Neuronal stem cell (in vitro differentiated cells): ENCODE data around the gene FGD3.

Source experiments
- DNase-seq: peaks from one replicate; pipeline ENCODE4 v3.0.0-alpha.2; 2013; ENCODE audit warnings: low spot score
- H2AFZ ChIP-seq: one replicate; pipeline ENCODE4 v1.6.1; 2013; ENCODE audit warnings: mild to moderate bottlenecking, low read length, inconsistent platforms
- H2AK5ac ChIP-seq: 2 replicates; pipeline ENCODE4 v1.6.1; 2013; ENCODE audit warnings: low read depth, mild to moderate bottlenecking, inconsistent platforms, low read length, moderate library complexity, mixed read lengths
- H2BK120ac ChIP-seq: 2 replicates; pipeline ENCODE4 v1.6.1; 2013; ENCODE audit warnings: low read depth, mild to moderate bottlenecking, inconsistent platforms, low read length, moderate library complexity, mixed read lengths
- H2BK12ac ChIP-seq: one replicate; pipeline ENCODE4 v1.6.1; 2013; ENCODE audit warnings: low read length, inconsistent platforms
- H2BK15ac ChIP-seq: 2 replicates; pipeline ENCODE4 v1.6.1; 2013; ENCODE audit warnings: mild to moderate bottlenecking, low read length, inconsistent platforms, mixed read lengths
- H2BK5ac ChIP-seq: one replicate; pipeline ENCODE4 v1.6.1; 2013; ENCODE audit warnings: inconsistent platforms, mild to moderate bottlenecking, low read length, moderate library complexity
- H3K14ac ChIP-seq: one replicate; pipeline ENCODE4 v1.6.1; 2013; ENCODE audit warnings: low read length, inconsistent platforms
- H3K18ac ChIP-seq: 2 replicates; pipeline ENCODE4 v1.6.1; 2013; ENCODE audit warnings: low read length, inconsistent platforms
- H3K23ac ChIP-seq: 2 replicates; pipeline ENCODE4 v1.6.1; 2013; ENCODE audit warnings: low read depth, mild to moderate bottlenecking, mixed read lengths, low read length, inconsistent platforms; ENCODE audit not compliant: poor library complexity
- H3K27ac ChIP-seq: replicated peaks from 3 replicates; pipeline ENCODE4 v1.5.1; 2013; ENCODE audit warnings: low read length, inconsistent platforms
- H3K27me3 ChIP-seq, 3 experiments: 2 replicates each; pipeline ENCODE4 v1.6.1; 2013; ENCODE audit warnings: low read length in 3 of 3, mild to moderate bottlenecking in 2 of 3, inconsistent platforms in 1 of 3, low read depth in 1 of 3, mixed read lengths in 1 of 3, moderate library complexity in 1 of 3; ENCODE audit not compliant: control insufficient read depth in 3 of 3, insufficient read depth in 3 of 3
- H3K36me3 ChIP-seq, 2 donors: replicated peaks in 1 of 2; 2 replicates each; pipeline ENCODE4 v1.6.1; 2013; ENCODE audit warnings: low read length in 2 of 2; ENCODE audit not compliant: control insufficient read depth in 2 of 2, insufficient read depth in 2 of 2
- H3K4ac ChIP-seq: 2 replicates; pipeline ENCODE4 v1.6.1; 2013; ENCODE audit warnings: inconsistent platforms, mild to moderate bottlenecking, low read length, moderate library complexity
- H3K4me1 ChIP-seq, 2 donors: 1 replicate in 1 of 2; 2 replicates in 1 of 2; pipeline ENCODE4 v1.6.1; 2013; ENCODE audit warnings: low read length in 2 of 2, low read depth in 1 of 2; ENCODE audit not compliant: control insufficient read depth in 2 of 2, insufficient read depth in 1 of 2
- H3K4me2 ChIP-seq: one replicate; pipeline ENCODE4 v1.6.1; 2013; ENCODE audit warnings: mild to moderate bottlenecking, low read length, inconsistent platforms; ENCODE audit not compliant: insufficient read depth, poor library complexity, severe bottlenecking
- H3K4me3 ChIP-seq, 2 donors: 2 replicates each; pipeline ENCODE4 v1.5.1; 2013; ENCODE audit warnings: low read length in 2 of 2, mild to moderate bottlenecking in 2 of 2, inconsistent platforms in 1 of 2, moderate library complexity in 1 of 2
- H3K79me1 ChIP-seq: one replicate; pipeline ENCODE4 v1.6.1; 2013; ENCODE audit warnings: low read depth, mild to moderate bottlenecking, inconsistent platforms, low read length, moderate library complexity
- H3K9ac ChIP-seq: one replicate; pipeline ENCODE4 v1.6.1; 2013; ENCODE audit warnings: mild to moderate bottlenecking, low read depth, low read length, inconsistent platforms; ENCODE audit not compliant: poor library complexity
- H3K9me3 ChIP-seq, 2 donors: replicated peaks in 1 of 2; 2 replicates each; pipeline versions ENCODE3 to v1.6.1; 2013; ENCODE audit warnings: low read length in 2 of 2, mild to moderate bottlenecking in 2 of 2, inconsistent platforms in 1 of 2, low read depth in 1 of 2, mixed read lengths in 1 of 2, moderate library complexity in 1 of 2; ENCODE audit not compliant: control insufficient read depth in 2 of 2, insufficient read depth in 1 of 2
- H4K8ac ChIP-seq: one replicate; pipeline ENCODE4 v1.6.1; 2013; ENCODE audit warnings: low read depth, mild to moderate bottlenecking, inconsistent platforms, low read length, moderate library complexity
- H4K91ac ChIP-seq: one replicate; pipeline ENCODE4 v1.6.1; 2013; ENCODE audit warnings: low read length, low read depth, mild to moderate bottlenecking, inconsistent platforms; ENCODE audit not compliant: poor library complexity
- WGBS, 2 donors: extraction: QIAGEN DNeasy Blood & Tissue Kit; methylation state at CpG; one replicate each; pipeline ENCODE4 v1.1.7; 2013; ENCODE audit warnings: missing lambda C conversion rate in 2 of 2, mixed read lengths in 1 of 2; ENCODE audit not compliant: insufficient read length in 2 of 2, insufficient replicate concordance in 1 of 2; ENCODE audit errors: extremely low coverage in 2 of 2; 5-methylcytosine and 5-hydroxymethylcytosine counted together

FGD3 gene

GRCh38 chr9:93043122-93043521, 95.8 kb downstream of the FGD3 start:
- Histone ChIP-seq H2BK12ac (no peak overlapping the region), H3K14ac (no peak overlapping the region), H3K36me3 (no peaks in the 10 kb centered on the region), H3K18ac (no peak overlapping the region), H3K27me3 (no peaks in the 10 kb centered on the region), H4K91ac (no peak overlapping the region), H3K4me3 (no peak overlapping the region), H3K27ac (no peak overlapping the region), H2BK120ac (no peak overlapping the region), H3K4me1 (no peaks in the 10 kb centered on the region), H3K4me2 (no peak overlapping the region), H3K9me3 (no peaks in the 10 kb centered on the region), H3K23ac (no peak overlapping the region), H2BK15ac (no peak overlapping the region), H4K8ac (no peak overlapping the region), H3K4ac (no peak overlapping the region), H2AK5ac (no peak overlapping the region), H2AFZ (no peak overlapping the region), H2BK5ac (no peak overlapping the region), H3K9ac (no peak overlapping the region), H3K79me1 (peaks cover 2% of the 10 kb centered on the region)
- no peak for DNase-seq
- WGBS, 2 donors, result no CpG with 5 or more reads among the region's 6 CpGs

- Histone ChIP-seq H4K8ac (no peak overlapping the region), H3K4me2 (no peak overlapping the region), H3K18ac (no peak overlapping the region), H4K91ac (no peak overlapping the region), H2BK5ac (no peak overlapping the region), H2BK12ac (no peak overlapping the region), H3K27ac (no peak overlapping the region), H3K4ac (no peak overlapping the region), H3K14ac (no peak overlapping the region), H3K23ac (no peak overlapping the region), H3K79me1 (no peaks in the 10 kb centered on the region), H2AFZ (no peak overlapping the region), H3K9me3 (no peaks in the 10 kb centered on the region), H2BK15ac (no peak overlapping the region), H3K4me3 (no peak overlapping the region), H3K27me3 (peaks cover 0 to 7% (median 0%) of the 10 kb centered on the region in 3 experiments), H3K9ac (no peak overlapping the region), H3K4me1 (no peaks in the 10 kb centered on the region), H2BK120ac (no peak overlapping the region), H3K36me3 (no peaks in the 10 kb centered on the region), H2AK5ac (no peak overlapping the region)
- WGBS, 2 donors, result no CpG with 5 or more reads among the region's 2 CpGs
- no peak for DNase-seq
Measured at GRCh38 chr9:93045521-93045920, 98.2 kb downstream of the FGD3 start.

- Histone ChIP-seq H4K8ac (no peak overlapping the region), H3K4me1 (peaks cover 0 to 7% of the 10 kb centered on the region in 2 donors), H2BK15ac (no peak overlapping the region), H2AK5ac (peak overlapping the region; percentile 56), H3K18ac (no peak overlapping the region), H2BK12ac (no peak overlapping the region), H2AFZ (no peak overlapping the region), H3K36me3 (no peaks in the 10 kb centered on the region), H3K4me2 (no peak overlapping the region), H2BK5ac (no peak overlapping the region), H4K91ac (no peak overlapping the region), H3K23ac (no peak overlapping the region), H3K9ac (no peak overlapping the region), H3K14ac (no peak overlapping the region), H3K4me3 (no peak overlapping the region), H3K27ac (no peak overlapping the region), H3K27me3 (peaks cover 0 to 17% (median 0%) of the 10 kb centered on the region in 3 experiments), H3K4ac (no peak overlapping the region), H3K79me1 (no peaks in the 10 kb centered on the region), H2BK120ac (no peak overlapping the region), H3K9me3 (no peaks in the 10 kb centered on the region)
- DNase-seq, result no peak
- WGBS, 2 donors, result no CpG with 5 or more reads among the region's 8 CpGs
Measured at GRCh38 chr9:93048566-93049448, 101.5 kb downstream of the FGD3 start.

GRCh38 chr9:93049491-93049890, 102.2 kb downstream of the FGD3 start:
- Histone ChIP-seq H3K79me1 (no peaks in the 10 kb centered on the region), H3K9ac (no peak overlapping the region), H3K14ac (peak overlapping the region; percentile 59), H3K18ac (no peak overlapping the region), H2AFZ (no peak overlapping the region), H3K4ac (no peak overlapping the region), H3K27me3 (peaks cover 0 to 22% (median 0%) of the 10 kb centered on the region in 3 experiments), H3K27ac (no peak overlapping the region), H4K91ac (no peak overlapping the region), H3K4me3 (peak overlapping the region in 1 of 2 donors; percentile 35), H3K36me3 (no peaks in the 10 kb centered on the region), H3K9me3 (no peaks in the 10 kb centered on the region), H2BK120ac (no peak overlapping the region), H2AK5ac (no peak overlapping the region), H2BK5ac (no peak overlapping the region), H4K8ac (peak overlapping the region; percentile 33), H2BK15ac (no peak overlapping the region), H2BK12ac (no peak overlapping the region), H3K4me1 (peaks cover 0 to 7% of the 10 kb centered on the region in 2 donors), H3K4me2 (no peak overlapping the region), H3K23ac (no peak overlapping the region)
- no CpG with 5 or more reads among the region's 4 CpGs for WGBS, 2 donors
- DNase-seq, result no peak
